Stimulated activated CD4-positive, alpha-beta T cell treated with anti-CD3 and anti-CD28 coated beads, Interleukin-4, amount 100 ng/mL, for 1 hour (primary cell): ENCODE results near the gene LTBP4.
"Not testable (repeated sequence)": the region's sequence is repeated elsewhere in the genome, so short reads cannot be mapped to it uniquely, and the experiment has no call there.

Experiments used
- DNase-seq: peaks from one replicate; pipeline ENCODE4 v3.0.0-alpha.2; 2020

The LTBP4 gene, protein sequence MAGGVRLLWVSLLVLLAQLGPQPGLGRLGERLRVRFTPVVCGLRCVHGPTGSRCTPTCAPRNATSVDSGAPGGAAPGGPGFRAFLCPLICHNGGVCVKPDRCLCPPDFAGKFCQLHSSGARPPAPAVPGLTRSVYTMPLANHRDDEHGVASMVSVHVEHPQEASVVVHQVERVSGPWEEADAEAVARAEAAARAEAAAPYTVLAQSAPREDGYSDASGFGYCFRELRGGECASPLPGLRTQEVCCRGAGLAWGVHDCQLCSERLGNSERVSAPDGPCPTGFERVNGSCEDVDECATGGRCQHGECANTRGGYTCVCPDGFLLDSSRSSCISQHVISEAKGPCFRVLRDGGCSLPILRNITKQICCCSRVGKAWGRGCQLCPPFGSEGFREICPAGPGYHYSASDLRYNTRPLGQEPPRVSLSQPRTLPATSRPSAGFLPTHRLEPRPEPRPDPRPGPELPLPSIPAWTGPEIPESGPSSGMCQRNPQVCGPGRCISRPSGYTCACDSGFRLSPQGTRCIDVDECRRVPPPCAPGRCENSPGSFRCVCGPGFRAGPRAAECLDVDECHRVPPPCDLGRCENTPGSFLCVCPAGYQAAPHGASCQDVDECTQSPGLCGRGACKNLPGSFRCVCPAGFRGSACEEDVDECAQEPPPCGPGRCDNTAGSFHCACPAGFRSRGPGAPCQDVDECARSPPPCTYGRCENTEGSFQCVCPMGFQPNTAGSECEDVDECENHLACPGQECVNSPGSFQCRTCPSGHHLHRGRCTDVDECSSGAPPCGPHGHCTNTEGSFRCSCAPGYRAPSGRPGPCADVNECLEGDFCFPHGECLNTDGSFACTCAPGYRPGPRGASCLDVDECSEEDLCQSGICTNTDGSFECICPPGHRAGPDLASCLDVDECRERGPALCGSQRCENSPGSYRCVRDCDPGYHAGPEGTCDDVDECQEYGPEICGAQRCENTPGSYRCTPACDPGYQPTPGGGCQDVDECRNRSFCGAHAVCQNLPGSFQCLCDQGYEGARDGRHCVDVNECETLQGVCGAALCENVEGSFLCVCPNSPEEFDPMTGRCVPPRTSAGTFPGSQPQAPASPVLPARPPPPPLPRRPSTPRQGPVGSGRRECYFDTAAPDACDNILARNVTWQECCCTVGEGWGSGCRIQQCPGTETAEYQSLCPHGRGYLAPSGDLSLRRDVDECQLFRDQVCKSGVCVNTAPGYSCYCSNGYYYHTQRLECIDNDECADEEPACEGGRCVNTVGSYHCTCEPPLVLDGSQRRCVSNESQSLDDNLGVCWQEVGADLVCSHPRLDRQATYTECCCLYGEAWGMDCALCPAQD (N-terminal part only)

DNA sequence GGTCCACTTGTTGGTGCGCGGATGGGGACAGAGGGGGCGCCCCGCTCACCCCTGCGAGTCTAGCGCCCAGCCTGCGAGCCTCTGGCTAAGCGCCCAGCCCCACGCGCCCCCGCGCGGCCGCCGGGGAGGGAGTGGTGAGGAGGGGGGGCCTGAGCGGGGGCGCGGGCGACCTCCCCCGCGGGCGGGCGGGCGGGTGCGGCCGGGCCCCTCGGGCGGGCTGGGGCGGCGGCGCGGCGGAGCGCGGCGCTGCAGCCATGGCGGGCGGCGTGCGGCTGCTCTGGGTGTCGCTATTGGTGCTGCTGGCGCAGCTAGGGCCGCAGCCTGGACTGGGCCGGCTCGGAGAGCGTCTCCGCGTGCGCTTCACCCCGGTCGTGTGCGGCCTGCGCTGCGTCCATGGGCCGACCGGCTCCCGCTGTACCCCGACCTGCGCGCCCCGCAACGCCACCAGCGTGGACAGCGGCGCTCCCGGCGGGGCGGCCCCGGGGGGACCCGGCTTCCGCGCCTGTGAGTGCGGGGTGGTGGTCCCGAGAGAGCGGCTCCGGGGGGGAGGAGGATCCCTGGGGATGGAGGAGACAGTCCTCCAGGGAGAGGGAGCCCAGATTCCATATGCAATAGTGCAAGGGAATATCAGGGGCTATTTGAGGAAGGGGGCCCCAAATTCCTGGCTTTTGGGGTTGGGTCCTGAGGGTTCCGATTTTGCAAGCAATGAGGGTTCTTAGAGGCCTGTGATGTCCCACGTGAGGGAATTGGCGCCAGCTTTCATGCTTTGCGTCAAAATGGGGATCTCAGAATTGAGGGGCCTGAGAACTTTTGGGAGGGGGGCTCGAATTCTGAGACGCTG lies at the start of gene LTBP4:
Gene LTBP4 (plus strand): TSS at position 236 of the 841 bp plus-strand sequence. CDS start 19 bp downstream, at position 255.
- no peak for DNase-seq

DNA sequence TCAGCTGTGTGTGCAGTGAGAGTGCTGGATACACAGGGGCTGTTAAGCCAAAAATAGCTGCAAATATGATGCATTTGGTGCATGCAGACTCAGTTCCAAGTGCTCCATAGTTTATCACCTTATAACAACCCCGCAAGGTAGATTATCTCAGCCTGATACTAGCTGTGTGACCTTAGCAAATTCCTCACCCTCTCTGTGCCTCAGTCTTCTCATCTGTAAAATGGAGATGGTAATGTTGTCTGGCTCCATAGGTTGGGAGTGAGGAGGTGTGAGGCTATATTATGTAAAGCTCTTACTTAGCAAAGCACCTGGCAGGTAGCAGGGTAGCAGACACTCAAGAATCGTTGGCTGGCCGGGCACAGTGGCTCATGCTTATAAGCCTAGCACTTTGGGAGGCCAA lies 48.3 kb upstream of the LTBP4 start:
- no peak for DNase-seq

DNA sequence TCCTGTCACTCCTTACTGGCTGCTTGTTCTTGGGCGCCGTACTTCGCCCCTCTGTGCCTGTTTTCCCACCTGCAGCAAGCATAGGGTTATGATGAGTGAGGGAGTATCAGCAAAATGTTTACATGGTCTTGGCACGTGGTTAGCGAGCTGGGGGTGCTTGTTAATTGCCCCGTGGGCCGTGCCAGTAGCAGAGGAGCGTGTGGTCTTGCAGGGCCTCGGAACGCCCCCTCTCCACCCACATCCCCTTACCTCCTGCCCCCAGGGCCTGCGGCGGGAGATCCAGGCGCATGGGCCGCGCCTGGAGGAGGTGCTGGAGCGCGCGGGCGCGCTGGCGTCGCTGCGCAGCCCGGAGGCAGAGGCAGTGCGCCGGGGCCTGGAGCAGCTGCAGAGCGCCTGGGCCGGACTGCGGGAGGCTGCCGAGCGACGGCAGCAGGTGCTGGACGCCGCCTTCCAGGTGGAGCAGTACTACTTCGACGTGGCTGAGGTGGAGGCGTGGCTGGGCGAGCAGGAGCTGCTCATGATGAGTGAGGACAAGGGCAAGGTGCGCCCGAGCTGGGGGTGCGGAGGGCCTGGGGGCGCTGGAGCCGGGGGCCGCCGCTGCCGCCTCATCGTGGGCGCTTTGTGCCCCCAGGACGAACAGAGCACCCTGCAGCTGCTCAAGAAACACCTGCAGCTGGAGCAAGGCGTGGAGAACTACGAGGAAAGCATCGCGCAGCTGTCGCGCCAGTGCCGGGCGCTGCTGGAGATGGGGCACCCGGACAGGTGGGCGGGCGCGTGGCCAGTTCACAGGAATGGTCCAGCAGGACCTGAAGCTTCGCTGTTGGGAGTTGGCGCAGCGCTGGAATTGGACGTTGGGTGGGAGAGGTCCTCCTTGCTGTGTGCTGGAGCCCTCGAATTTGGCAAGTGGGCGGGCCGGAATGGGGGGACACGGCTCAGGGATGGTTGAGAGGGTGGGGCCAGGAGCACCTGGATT lies 47.0 kb upstream of the LTBP4 start:
- no peak for DNase-seq

DNA sequence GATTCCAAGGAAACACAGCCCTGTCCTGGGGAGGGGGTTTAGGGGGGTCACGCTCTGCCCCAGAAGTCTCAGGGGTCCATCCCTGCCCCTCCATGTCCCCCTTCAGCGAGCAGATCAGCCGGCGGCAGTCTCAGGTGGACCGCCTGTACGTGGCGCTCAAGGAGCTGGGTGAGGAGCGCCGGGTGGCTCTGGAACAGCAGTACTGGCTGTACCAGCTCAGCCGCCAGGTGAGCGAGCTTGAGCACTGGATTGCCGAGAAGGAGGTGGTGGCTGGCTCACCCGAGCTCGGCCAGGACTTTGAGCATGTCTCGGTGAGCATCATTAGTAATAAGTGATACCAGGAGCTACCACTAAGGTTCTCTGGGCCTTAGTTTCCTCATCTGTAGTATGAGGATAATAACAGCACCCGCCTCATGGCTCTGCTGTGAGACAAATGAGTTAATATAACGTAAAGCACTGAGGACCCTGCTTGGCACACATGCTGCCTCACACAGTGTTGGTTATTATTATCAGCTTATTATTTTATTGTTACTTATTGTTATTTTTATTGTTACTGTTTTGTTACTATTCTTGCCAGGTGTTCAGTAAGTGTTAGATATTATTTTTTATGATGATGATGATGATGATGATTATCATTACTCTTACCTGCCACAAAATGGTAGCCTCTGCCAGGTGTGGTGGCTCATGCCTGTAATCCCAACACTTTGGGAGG lies 45.0 kb upstream of the LTBP4 start:
- no peak for DNase-seq

DNA sequence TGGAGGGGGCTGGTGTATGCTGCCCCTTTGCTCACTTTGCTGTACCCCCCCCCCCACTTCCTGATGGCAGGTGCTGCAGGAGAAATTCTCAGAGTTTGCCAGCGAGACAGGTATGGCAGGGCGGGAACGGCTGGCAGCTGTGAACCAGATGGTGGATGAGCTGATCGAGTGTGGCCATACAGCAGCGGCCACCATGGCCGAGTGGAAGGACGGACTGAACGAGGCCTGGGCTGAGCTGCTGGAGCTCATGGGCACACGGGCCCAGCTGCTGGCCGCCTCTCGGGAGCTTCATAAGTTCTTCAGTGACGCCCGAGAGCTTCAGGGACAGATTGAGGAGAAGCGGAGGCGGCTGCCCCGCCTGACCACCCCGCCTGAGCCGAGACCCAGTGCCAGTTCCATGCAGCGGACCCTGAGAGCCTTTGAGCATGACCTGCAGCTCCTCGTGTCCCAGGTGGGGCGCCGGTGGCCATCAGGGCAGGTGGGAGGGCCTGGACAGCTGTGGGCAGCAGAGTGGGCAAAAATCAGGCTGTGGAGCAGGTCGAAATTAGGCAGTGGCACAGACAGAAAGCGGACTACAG lies 44.1 kb upstream of the LTBP4 start:
- DNase-seq, result no peak

DNA sequence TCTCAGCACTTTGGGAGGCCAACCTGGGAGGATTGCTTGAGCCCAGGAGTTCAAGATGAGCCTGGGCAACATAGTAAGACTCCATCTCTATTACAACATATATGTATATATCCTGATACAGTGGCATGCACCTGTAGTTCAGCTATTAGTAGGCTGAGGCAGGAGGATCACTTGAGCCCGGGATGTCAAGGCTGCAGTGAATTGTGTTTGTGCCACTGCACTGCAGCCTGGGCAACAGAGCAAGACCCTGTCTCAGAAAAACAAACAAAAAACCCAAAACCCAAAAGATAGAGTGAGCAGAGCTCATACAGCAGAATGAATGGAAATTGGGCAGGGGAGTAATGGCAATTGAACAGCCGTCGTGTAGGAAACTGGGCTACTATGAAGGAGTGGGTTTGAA lies 41.8 kb upstream of the LTBP4 start:
- DNase-seq, result no peak

DNA sequence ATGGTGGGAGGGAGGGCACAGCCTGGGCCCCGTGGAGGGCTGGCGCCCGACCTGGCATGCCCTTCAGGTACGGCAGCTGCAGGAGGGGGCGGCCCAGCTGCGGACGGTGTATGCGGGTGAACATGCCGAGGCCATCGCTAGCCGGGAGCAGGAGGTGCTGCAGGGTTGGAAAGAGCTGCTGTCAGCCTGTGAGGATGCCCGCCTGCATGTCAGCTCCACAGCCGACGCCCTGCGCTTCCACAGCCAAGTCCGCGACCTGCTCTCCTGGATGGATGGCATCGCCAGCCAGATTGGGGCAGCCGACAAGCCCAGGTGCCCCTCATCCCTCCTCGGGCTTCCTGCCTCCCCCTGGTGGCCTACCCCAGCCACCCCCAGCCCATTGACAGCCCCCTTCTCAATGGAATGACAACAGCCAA lies 41.1 kb upstream of the LTBP4 start:
- DNase-seq, result no peak

DNA sequence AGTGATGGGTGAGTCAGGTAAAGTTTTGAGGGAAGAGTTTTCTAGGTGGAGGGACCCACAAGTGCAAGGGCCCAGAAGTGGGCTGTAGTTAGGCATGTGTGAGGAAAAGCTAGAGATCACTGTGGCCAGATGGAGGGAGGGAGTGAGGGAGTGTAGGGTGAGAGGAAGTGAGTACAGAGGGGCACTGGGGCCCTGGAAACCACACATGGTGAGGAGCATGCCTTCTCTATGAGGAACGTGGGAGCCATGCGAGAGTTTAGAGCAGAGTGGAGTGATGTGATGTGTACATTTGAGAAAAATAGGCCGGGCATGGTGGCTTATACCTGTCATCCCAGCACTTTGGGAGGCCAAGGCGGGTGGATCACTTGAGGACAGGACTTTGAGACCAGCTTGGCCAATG lies 39.2 kb upstream of the LTBP4 start:
- DNase-seq, result no peak

DNA sequence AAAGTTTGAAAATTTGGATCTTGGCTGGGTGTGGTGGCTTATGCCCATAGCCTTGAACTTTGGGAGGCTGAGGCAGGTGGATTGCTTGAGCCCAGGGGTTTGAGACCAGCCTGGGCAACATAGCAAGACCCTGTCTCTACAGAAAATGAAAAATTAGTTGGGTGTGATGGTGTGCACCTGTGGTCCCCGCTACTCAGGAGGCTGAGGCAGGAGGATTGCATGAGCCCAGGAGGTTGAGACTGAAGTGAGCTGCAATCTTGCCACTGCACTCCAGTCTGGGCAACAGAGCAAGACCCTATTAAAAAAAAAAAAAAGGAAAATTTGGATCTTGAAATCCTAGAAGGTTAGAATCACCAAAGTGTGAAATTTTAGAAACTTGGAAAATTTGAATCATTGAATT lies 36.6 kb upstream of the LTBP4 start:
- not testable (repeated sequence) for DNase-seq

DNA sequence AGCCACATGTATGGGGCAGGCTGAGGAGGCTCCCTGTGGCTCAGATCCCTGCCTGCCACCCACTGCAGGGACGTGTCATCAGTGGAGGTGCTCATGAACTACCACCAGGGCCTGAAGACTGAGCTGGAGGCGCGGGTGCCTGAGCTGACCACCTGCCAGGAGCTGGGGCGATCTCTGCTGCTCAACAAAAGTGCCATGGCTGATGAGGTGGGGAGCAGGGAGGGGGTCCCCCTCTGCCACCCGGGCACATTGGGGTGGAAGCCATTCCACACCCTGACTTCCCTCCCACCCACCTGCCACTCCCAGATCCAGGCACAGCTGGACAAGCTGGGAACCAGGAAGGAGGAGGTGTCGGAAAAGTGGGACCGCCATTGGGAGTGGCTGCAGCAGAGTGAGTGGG lies 35.8 kb upstream of the LTBP4 start:
- no peak for DNase-seq

DNA sequence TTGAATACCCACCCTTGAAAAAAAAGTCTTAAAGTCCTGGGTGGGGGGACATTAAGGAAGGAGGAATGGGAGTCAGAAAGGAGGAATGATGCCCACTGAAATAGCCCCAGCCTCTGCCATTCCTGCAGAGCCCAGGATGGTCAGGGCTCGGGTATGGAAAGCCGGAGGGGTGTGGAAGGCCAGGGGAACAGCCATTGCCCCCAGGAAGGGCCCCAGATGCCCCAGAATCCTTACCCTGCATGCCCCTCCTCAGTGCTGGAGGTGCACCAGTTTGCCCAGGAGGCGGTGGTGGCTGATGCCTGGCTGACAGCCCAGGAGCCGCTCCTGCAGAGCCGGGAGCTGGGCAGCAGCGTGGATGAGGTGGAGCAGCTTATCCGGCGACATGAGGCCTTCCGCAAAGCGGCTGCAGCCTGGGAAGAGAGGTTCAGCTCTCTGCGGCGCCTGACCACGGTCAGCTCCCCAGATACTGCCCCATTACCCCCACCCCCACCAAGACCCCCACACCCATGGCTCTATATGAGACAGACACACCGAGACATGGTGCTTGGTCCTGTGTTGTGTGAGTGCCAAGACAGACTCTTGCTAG lies 35.2 kb upstream of the LTBP4 start:
- DNase-seq, result no peak

DNA sequence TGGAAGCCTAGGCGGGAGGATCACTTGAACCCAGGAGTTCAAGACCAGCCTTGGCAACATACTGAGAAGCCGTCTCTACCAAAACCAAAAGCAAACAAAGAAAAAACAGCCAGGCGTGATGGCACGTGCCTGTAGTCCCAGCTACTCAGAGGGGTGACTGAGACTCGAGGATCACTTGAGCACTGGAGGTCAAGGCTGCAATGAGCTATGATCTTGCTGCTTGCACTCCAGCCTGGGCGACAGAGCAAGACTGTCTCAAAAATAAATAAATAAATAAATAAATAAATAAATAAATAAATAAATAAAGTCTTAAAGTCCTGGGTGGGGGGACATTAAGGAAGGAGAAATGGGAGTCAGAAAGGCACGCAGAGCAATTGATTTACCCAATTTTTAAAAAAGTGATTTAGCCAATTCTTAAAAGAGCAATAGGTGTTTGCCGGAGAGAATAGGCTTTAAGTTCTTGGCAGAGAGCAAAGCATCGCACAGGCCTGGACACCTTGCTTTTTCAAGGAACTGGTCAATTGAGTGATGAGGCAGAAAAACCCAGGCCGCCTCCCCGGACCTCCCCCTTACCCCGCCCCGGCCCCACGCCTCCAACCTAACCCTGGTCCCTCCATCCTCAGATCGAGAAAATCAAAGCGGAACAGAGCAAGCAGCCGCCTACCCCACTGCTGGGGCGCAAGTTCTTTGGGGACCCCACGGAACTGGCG lies 34.0 kb upstream of the LTBP4 start:
- no peak for DNase-seq

DNA sequence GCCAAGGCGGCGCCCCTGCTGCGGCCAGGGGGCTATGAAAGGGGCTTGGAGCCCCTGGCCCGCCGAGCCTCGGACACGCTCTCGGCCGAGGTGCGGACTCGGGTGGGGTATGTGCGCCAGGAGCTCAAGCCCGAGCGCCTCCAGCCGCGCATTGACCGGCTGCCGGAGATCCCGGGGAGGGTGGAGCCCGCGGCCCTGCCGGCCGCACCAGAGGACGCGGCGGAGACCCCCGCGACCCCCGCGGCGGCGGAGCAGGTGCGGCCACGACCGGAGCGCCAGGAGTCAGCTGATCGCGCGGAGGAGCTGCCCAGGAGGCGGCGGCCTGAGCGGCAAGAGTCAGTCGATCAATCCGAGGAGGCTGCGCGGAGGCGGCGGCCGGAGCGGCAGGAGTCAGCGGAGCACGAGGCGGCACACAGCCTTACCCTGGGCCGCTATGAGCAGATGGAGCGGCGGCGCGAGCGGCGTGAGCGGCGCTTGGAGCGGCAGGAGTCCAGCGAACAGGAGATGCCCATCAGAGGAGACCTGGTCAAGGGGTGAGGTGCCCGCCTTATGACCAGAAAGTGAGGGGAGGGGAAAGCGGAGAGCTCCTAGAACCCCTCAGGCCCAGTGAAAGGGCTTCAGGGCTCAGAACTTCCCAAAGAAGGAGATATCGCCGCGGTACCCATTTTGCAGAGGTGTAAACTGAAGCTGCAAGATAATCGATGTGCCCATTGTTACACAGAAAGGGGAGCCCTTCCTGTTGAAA lies 33.2 kb upstream of the LTBP4 start:
- DNase-seq, result no peak

DNA sequence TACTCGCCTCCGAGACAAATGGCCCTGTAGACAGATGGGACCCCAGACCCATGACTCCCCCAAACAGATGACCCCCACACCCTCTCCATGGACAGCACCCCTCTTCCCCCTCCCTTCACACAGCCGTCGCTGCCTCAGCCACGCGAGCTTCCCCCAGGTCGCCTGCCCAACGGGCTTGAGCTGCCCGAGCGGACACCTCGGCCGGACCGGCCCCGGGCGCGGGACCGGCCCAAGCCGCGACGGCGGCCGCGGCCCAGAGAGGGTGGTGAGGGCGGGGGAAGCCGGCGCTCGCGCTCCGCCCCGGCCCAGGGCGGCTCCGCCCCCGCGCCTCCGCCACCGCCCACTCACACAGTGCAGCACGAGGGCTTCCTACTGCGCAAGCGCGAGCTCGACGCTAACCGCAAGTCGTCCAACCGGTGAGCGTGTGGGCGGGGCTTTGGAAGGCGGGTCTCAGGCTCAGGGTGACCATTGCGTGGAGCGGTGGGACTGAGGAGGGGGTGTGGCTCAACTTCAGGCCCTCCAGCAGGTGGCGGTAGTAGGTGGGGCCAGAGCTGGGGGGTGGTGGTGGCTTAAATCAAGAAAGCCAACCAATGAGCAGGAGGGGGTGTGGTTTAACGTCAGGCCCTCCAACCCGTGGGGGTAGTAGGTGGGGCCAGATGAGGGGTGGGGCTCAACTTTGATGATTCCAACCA lies 30.7 kb upstream of the LTBP4 start:
- DNase-seq, result peak; percentile 93

DNA sequence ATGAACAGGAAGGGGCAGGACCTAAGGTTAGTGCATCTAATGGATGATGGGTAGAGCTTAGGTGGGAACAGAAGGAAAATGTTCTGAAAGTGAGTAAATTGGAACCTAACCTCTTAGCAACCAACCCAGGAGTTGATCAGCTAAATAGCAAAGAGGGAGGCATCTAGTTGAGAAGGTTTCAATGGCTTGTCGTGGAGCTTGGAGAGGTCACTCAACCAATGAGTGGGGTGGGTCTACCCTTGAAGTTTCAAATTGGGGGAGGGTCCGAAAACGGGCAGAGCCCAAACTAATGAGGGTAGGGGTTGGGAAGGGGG lies 30.2 kb upstream of the LTBP4 start:
- DNase-seq, result no peak

DNA sequence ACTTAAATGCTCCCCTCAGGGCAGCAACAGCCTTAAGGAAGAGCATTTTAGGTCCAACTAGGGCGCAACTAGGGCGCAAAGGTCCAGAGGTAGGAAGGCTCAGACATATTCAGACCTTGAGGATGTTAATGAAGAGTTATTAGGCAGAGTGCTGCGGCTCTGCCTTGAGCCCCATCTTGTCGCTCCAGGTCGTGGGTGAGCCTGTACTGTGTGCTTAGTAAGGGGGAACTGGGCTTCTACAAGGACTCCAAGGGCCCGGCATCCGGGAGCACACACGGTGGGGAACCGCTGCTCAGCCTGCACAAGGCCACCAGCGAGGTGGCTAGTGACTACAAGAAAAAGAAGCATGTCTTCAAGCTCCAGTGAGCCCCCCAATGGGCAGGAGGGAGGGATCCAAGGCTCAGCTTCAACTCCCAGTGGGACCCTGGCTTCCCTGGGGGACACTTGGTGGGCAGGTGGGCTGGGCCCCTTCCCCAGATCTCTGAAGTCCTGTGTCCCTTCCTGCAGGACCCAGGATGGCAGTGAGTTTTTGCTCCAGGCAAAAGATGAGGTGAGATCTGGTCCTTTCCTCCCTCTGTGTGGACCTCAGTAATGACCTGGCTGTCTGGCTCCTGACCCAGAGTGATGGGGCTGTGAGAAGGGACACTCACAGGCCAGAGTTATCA lies 29.2 kb upstream of the LTBP4 start:
- DNase-seq, result no peak

DNA sequence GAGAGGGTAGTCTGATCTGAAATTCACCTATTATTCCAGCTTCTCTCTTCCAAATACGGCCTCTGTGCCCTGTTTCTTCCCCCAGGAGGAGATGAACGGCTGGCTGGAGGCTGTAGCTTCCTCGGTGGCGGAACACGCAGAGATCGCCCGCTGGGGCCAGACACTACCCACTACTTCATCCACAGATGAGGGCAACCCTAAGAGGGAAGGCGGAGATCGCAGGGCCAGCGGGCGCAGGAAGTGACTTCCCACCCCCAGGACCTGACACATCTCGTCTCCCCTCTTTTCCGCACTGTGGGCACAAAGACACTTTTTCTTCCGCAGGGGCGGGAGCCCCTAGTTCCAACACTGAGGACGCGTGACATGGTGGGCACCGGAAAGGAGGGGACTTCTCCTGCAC lies 25.8 kb upstream of the LTBP4 start:
- no peak for DNase-seq
